Activated CD4-positive, alpha-beta T cell treated with anti-CD3 and anti-CD28 coated beads, Interleukin-2, amount 50 U/mL, for 1 hour (primary cell): ENCODE results near the gene CCSER2.
"Not testable (repeated sequence)": the region's sequence is repeated elsewhere in the genome, so short reads cannot be mapped to it uniquely, and the experiment has no call there.

Source experiments
- DNase-seq: peaks from one replicate; pipeline ENCODE4 v3.0.0-alpha.2; 2020

The CCSER2 gene

GRCh38 chr10:84460520-84460919, 132.1 kb downstream of the CCSER2 start:
- no peak for DNase-seq

GRCh38 chr10:84469470-84469869, 141.1 kb downstream of the CCSER2 start:
- DNase-seq, result no peak

- DNase-seq, result no peak
Observed at GRCh38 chr10:84473136-84473535, 144.7 kb downstream of the CCSER2 start.

- no peak for DNase-seq
Observed at GRCh38 chr10:84477398-84478128, 149.2 kb downstream of the CCSER2 start.

GRCh38 chr10:84478151-84478550, 149.8 kb downstream of the CCSER2 start:
- no peak for DNase-seq

GRCh38 chr10:84478679-84479078, 150.3 kb downstream of the CCSER2 start:
- no peak for DNase-seq

- no peak for DNase-seq
Observed at GRCh38 chr10:84484541-84484940, 156.2 kb downstream of the CCSER2 start.

GRCh38 chr10:84493361-84493760, 165.0 kb downstream of the CCSER2 start:
- DNase-seq, result no peak

- DNase-seq, result no peak
Observed at GRCh38 chr10:84493951-84494848, 165.8 kb downstream of the CCSER2 start.

- no peak for DNase-seq
Observed at GRCh38 chr10:84494849-84495180, 166.4 kb downstream of the CCSER2 start.

- no peak for DNase-seq
Observed at GRCh38 chr10:84497978-84498377, 169.6 kb downstream of the CCSER2 start.

GRCh38 chr10:84499039-84499438, 170.7 kb downstream of the CCSER2 start:
- DNase-seq, result not testable (repeated sequence)

- DNase-seq, result no peak
Observed at GRCh38 chr10:84499846-84500245, 171.5 kb downstream of the CCSER2 start.

GRCh38 chr10:84510121-84510520, 181.7 kb downstream of the CCSER2 start:
- DNase-seq, result no peak

GRCh38 chr10:84511106-84511505, 182.7 kb downstream of the CCSER2 start:
- DNase-seq, result no peak

- no peak for DNase-seq
Observed at GRCh38 chr10:84511709-84512285, 183.4 kb downstream of the CCSER2 start.

GRCh38 chr10:84517554-84517953, 189.2 kb downstream of the CCSER2 start:
- DNase-seq, result no peak

GRCh38 chr10:84519235-84519634, 190.8 kb downstream of the CCSER2 start:
- DNase-seq, result no peak

- no peak for DNase-seq
Observed at GRCh38 chr10:84521013-84521412, 192.6 kb downstream of the CCSER2 start.

GRCh38 chr10:84521468-84521867, 193.1 kb downstream of the CCSER2 start:
- DNase-seq, result no peak

- DNase-seq, result no peak
Observed at GRCh38 chr10:84522612-84523462, 194.4 kb downstream of the CCSER2 start.

- no peak for DNase-seq
Observed at GRCh38 chr10:84523526-84523925, 195.1 kb downstream of the CCSER2 start.

GRCh38 chr10:84524435-84524834, 196.0 kb downstream of the CCSER2 start:
- DNase-seq, result no peak
